A172 (cell line): ENCODE results near the gene IFI27L2. TPM values are rescaled to one million over a fixed set of nuclear protein-coding genes. Genes with fewer than 3 reads are reported as not detected.
"Not testable (repeated sequence)": the region's sequence is repeated elsewhere in the genome, so short reads cannot be mapped to it uniquely, and the experiment has no call there.

Experiments used
- DNase-seq: peaks from one replicate; pipeline ENCODE4 v3.0.0-alpha.2; 2015; ENCODE audit warnings: low spot score
- total RNA-seq: library from RNA; depleted of rRNA; stranded (reverse); fragments of >200 nt; shearing (Covaris generic); gene quantifications from 2 replicates; pipeline ENCODE4 v1.2.3, GENCODE V29; 2014; rRNA removed

IFI27L2 gene, protein sequence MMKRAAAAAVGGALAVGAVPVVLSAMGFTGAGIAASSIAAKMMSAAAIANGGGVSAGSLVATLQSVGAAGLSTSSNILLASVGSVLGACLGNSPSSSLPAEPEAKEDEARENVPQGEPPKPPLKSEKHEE
- 86.1 and 89.0 TPM in 2 replicates for total RNA-seq

- peak; percentile 74 for DNase-seq
These were observed at the start of gene IFI27L2 for GRCh38 chr14:94129111-94129757. IFI27L2 (minus strand) TSS chr14:94129604; CDS start chr14:94129564, 40 bp downstream.

- DNase-seq = no peak
These were observed 48.4 kb upstream of the IFI27L2 start for GRCh38 chr14:94177806-94178205.

DNA sequence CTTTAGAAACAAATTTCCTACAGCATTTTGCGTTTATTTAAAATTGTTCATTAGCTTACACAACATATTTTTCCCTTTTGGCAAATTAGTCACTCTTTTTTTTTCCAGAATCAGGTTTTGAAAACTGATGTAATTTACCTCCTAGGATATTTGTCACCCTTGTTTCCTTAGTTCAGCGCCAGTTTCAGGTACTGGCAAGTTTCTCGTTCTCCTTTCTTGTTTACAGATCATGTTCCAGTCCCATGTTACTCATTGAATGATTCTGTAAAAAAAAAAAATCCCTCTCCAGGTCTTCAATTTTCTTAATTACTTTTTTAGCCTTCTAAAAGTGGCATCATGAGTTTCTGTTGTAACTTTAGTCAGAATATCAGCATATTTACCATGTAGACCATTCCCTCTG lies 47.4 kb upstream of the IFI27L2 start:
- DNase-seq = no peak

DNA sequence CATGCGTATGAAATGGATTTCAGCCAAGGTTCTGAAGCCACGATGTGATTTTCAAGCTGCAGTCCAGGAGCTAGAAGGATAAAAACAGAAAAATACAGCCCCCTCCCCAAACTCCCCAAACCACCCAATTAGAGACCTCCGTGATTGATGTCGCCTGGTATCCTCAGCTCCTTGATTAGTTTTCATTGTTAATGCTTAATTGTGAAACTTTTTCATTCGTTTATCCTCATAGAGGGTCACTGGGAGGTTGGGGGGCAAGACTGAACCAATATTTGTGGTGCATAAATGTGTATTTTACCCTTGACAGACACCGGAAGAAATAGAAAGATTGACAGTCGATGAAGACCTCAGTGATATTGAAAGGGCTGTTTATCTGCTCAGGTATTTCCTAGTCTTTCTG lies 46.3 kb upstream of the IFI27L2 start:
- DNase-seq = no peak

GRCh38 chr14:94175011-94175745 lies 45.8 kb upstream of the IFI27L2 start:
- DNase-seq = no peak

DNA sequence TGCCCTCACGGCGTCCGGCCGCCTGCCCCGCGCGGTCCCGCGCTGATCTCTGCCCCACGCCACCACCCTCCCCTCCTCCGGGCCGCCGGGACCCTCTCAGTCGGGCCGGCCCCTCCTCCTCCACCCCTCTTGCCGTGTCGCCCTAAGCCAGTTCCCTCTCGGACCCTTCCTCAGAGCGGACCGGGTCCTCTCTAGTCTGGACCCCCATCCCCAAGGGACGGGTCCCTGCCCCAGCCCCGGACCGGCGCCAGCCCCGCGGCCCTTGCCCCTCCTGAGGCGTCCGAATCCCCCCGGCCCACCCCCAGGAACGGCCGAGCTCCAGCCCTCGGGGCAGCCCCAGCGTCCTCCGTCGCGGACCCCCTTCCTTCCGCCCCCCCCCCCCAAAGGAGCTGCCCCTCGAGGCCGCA lies 45.2 kb upstream of the IFI27L2 start:
- DNase-seq = no peak

DNA sequence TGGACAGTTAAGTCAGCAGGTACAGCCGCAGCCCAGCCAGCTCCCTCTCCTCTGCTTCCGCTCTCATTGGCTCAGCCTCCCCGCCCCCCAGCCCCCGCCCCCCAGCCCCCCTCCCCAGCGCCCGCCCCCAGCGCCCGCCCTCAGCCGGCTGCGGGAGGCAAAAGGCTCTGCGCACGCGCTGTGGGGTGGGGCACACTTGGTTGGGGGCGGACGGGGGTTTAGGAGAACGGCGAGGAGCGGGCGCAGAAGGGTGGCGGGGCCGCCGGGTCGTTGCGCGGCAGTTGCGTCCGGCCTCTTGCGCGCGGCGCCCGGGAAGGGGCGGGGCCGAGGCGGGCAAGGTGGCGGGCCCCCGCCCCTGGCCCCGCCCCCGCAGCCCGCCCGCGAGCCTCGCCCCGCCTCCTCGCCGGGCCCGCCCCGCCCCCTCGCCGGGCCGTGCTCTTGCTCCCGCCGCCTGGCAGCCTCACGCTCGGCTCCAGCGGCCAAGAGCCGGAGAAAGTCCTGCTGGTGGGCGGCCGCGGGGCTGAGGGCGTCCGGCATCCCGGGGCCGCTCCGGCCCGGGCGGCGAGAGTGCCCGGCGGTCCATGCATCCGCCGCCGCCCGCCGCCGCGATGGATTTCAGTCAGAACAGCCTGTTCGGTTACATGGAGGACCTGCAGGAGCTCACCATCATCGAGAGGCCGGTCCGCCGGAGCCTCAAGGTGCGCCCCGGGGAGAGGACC lies 44.6 kb upstream of the IFI27L2 start, which contains the start of gene PPP4R4:
TSS of gene PPP4R4 (plus strand) at position 438 of the 719 bp plus-strand sequence. CDS start at position 582, 144 bp downstream.
- peak; percentile 49 for DNase-seq

- DNase-seq = no peak
These were observed 44.1 kb upstream of the IFI27L2 start for GRCh38 chr14:94173471-94173884.

DNA sequence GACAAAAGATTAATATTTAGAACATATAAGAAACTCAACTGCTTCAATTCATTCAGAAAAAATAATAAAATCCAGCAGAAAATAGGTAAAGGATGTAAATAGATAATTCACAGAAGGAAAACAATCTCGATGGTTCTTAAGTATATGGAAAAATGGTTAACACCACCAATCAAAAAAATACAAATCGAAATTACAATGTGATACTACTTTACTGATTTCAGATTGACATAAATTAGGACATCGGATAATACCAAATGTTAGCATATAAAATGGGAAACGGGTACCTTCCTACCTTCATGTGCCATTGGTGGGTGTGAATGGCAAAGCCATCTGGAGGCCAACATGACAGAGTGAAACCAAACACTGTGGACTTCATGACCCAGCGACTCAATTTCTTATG lies 43.1 kb upstream of the IFI27L2 start:
- no peak for DNase-seq

DNA sequence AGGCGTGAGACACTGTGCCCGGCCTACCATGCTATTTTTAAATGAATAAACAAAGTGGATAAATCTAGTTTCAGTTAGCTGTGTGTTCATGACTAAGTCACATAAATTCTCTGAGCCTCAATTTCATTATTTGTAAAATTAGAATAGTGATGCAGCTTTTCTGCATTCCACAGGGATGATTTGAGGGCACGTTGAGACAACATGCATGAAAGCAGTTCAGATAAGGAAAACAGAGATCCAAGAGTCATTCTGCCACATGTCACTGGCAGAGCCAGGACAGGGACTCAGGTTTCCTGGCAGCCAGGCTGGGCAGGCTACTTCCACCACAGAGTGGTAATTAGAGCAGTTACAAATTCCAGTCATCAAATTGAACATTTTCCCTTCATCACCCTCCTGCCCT lies 41.8 kb upstream of the IFI27L2 start:
- peak; percentile 7 for DNase-seq

- DNase-seq = no peak
These were observed 40.7 kb upstream of the IFI27L2 start for GRCh38 chr14:94170136-94170535.

DNA sequence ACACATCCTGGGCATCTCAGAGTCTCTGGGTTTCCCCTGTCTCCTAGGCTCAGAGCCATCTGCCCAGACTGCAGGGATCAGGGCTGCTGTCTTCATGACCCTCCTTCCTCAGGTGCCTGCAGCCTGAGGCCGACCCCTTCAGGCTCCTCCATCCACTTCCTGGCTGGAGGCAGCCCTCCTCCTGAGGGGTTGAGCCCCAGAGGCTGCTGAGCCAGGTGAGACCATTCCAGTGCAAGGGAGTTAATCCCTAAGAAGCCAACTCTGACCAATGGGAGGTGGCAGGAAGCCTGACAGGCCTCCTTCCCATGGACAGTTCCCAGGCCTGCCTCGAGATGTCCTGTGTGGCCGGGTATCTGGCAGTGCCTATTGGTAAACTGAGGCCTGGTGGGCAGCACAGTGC lies 36.3 kb upstream of the IFI27L2 start:
- no peak for DNase-seq

GRCh38 chr14:94164685-94165431 lies 35.5 kb upstream of the IFI27L2 start:
- no peak for DNase-seq

DNA sequence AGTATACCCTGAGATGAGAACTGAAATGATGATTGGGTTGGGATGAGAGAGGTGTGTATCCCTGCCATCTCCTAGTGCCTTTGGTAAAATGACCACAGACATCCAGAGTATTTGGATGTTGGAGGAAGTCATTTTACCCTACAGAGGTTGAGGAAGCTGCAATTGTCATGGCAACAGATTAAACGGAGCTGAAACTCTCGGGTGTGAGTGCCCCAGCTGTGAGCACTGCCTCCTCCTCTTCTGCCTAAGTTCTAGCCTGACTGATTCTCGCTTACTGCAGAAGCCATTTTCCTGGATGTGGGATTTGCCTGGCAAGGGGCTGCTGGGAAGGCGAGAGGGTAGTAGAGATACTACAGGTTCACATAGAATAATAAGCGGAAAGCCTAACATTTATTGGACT lies 34.4 kb upstream of the IFI27L2 start:
- DNase-seq = no peak

GRCh38 chr14:94162466-94162865 lies 33.1 kb upstream of the IFI27L2 start:
- DNase-seq = no peak

DNA sequence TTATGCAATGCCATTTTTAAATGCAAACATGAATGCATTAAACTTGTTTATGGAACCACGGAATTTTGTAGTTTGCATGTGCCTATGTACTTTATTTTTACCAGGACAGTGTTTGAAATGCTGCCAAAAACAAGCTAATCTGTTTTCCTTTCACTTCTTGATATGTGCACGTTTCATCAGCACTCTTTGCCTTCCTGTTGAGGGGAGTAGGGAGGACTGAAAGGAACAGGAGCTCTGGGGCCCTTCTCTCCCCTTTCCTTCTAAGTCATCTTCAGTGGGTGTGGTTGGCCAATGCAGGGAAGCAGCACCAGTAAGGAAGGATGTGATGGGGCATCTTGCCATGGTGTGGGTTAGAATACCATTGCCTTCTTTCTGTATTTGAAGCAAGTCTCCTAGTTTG lies 32.6 kb upstream of the IFI27L2 start:
- no peak for DNase-seq

- DNase-seq = no peak
These were observed 31.7 kb upstream of the IFI27L2 start for GRCh38 chr14:94161058-94161457.

DNA sequence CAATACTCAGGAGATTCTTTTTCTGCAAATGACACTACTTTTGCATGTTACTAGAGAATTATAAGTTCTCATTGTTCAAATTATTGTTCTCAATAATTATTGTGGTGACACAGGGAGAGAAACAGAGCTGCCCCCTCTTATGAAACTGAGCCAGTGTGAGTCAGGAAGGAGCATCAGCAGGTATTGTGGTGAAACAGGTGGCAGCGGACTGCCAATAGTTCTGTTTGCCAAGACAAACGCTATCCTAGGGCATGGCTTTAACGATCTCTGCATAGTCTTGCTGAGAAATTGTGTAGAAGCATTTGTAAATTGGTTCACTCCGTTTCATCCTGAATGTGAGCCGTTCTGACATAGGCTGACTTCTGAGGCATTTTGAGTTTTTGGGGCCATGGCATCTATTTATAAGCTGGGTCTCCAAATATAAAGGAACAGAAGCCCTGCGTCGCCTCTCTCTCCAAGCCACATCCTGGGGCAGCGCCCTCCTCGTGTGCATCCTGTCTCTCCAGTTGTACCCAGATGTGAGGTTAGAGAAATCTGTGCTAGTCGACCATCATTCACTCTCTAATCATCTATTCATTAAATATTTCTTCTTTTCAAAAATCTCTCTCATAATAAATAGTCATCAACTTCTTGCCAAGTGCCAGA lies 29.0 kb upstream of the IFI27L2 start:
- no peak for DNase-seq

GRCh38 chr14:94157197-94157596 lies 27.8 kb upstream of the IFI27L2 start:
- no peak for DNase-seq

- DNase-seq = not testable (repeated sequence)
These were observed 26.7 kb upstream of the IFI27L2 start for GRCh38 chr14:94156143-94156542.

GRCh38 chr14:94153750-94154342 lies 24.4 kb upstream of the IFI27L2 start:
- DNase-seq = no peak
